Stimulated activated CD8-positive, alpha-beta memory T cell treated with anti-CD3 and anti-CD28 coated beads, Interleukin-12 subunit alpha, Interleukin-12 subunit beta, amount 100 ng/mL, for 24 hours (primary cell): ENCODE data around the gene UIMC1.

Experiments used
- DNase-seq: peaks from one replicate; pipeline ENCODE4 v3.0.0-alpha.2; 2020; ENCODE audit errors: extremely low read depth

UIMC1 gene

GRCh38 chr5:176954050-176954449 lies 52.5 kb downstream of the UIMC1 start:
- no peak for DNase-seq

- DNase-seq, result no peak
Observed at GRCh38 chr5:176952531-176953193, 53.9 kb downstream of the UIMC1 start.

DNA sequence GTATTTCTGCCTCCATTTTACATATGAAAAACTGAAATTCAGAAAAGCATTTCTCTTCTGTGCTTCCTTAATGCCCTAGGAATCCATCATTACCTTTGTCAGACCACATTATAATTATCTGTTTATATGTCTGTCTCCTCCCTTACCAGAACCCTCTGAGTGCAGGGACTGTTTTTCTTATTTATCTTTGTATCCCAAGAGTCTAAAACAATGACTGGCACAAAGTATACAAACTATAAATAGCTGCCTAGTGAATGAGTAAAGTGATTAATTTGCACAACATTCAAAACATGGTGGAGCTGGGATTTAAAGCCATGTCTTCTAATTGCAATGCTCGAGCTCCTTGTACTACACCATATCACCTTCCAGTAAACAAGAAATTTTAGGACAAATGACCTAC lies 58.1 kb downstream of the UIMC1 start:
- DNase-seq, result no peak

DNA sequence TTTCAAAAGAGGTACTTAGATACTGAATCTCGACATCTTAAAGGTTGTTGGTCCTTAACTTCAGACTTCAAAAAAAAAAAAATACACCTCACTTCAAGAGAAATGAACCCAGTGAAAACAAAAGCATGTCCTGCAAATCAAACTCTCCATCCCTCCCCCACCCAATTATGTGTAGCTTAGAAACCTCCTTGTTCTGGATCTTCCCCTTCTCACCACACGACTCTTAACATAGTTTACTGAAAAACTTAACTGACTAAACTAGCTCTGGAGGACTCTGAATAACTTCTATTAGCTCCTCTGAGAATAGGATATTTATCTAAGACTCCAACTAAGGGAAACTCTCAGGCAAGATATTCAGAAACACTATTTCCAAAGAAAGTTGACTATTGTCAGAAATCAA lies 58.7 kb downstream of the UIMC1 start:
- DNase-seq, result no peak

DNA sequence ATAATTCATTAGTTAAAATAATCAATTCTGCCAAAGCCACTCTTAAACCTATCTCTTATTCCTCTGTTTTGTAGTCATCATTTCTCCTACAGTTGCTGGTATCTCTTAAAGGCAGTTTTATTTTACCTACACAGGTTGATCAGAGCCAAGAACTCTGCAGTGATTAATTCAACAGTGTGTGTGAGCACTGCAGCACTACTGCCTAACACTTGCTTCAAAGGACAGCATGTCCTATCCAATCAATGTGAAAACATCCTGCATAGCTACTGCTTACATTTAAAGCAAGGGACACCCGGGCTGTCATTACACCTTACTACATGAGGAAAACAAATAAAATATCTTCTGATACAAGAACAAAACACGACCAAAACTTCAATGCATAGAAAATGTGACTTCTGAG lies 62.3 kb downstream of the UIMC1 start:
- DNase-seq, result no peak

DNA sequence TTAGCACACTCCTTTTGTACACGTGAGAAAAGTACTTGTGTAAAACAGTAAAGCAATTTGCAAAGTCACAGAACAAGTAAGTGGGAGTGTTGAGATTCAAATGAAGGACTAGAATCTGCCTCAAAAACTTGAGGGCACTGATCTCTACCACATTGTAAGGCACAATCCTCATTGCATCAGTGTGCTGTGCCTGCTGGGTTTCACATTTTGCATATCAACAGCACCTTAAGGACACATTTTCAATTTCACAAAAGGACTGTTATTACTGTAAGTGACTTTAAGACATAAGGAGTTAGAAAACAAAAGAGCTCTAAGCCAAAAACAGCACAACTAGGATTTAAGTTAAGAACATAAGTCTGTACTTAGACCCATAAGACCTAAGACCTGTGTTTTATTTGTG lies 62.8 kb downstream of the UIMC1 start:
- DNase-seq, result no peak

DNA sequence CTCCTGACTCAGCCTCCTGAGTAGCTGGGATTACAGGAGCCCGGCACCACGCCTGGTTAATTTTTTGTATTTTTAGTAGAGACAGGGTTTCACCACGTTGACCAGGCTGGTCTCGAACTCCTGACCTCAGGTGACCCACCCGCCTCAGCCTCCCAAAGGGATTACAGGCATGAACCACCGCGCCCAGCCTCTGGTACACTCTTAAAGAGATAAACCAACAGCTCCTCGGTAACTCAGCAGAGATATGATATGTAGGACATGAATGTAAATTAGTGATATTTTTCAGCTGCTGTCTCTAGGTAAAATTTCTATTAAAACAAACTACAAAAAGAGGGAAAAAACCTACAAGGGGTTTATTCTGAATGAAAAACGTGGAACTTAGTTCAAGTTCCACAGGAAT lies 64.6 kb downstream of the UIMC1 start:
- DNase-seq, result no peak

GRCh38 chr5:176938472-176938871 lies 68.1 kb downstream of the UIMC1 start:
- DNase-seq, result no peak

DNA sequence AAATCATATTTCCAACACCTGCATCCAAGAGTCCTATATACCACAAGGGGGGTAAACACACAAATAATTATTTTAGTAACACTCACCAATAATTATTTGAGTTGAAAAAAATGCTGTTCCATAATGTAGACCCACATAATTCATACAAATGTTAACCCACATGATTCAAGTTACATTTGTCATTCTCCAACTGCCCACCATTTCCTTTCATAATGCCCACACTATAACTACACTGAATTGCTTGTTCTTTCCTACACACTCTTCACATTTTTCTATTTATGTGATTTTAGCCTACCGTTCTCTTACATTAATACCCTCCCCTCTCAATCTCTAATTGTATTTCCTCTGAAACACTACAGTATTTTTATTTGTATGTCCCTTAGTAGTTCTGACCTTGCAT lies 71.6 kb downstream of the UIMC1 start:
- DNase-seq, result no peak

DNA sequence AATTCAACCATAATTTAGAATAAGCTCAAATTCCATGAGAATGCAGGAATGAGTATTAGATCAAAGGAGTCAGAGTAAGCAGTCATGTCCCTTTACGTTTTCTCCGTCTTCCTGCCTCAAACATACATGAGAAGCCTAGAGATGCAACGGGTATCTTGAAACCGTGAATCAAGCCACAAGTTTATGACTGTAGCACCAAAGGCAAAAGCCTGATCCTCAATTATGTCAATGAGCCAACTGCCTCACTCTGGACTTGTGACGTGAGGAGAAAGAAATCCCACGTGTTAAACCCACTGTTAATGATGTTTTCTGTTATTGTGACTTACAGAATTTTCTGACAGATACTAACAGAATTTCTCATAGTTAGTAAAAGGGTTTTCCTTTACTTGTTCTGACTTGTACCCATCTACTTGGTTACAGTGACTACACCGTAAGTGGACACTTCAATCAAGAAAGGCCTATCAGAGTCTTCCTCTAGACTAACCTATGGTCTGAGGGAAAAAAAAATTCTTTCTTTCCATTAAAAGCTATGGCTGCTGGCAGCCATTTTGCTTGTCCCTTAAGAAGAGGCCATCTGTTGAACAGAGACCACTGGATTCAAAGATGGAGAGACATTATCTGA lies 72.2 kb downstream of the UIMC1 start:
- no peak for DNase-seq

GRCh38 chr5:176929654-176930053 lies 76.9 kb downstream of the UIMC1 start:
- DNase-seq, result no peak

GRCh38 chr5:176927562-176927961 lies 79.0 kb downstream of the UIMC1 start:
- no peak for DNase-seq

DNA sequence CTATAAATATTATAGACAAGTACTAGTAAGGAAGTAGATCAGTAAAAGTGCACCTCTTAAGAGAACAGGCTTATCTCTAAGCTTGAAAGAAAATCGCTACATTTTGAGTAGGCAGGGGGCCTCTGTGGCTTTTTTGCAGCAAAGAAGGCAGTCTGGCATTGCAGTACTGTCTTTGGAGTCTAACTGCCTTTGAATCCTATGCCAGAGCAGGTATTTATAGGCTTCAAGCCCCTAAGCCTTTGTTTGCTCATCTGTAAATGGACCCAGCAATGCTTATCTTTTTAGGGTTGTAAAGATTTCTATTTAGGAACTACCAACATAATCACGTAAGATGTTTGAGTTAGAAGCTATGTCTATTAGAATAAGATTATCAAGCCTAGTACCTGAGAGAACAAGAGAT lies 83.8 kb downstream of the UIMC1 start:
- DNase-seq, result no peak

GRCh38 chr5:176921714-176922113 lies 84.9 kb downstream of the UIMC1 start:
- DNase-seq, result no peak

DNA sequence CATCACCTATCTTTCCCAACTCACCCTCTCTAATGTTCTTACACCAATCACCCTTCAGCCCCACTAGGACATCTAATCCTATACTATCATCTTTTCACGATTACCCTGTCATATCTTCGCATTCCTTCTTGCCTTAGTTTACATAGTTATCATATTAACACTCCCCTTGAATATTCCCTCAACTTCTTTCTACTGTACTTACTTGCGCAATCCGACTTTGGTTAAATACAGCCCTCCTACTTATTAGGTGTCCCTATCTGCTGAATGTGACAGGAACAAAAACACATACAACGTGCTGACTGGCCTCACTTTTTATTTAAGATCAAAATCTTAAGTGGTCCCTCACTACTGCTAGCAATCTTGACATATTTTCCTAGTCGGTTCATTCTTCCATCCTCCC lies 88.0 kb downstream of the UIMC1 start:
- DNase-seq, result no peak

DNA sequence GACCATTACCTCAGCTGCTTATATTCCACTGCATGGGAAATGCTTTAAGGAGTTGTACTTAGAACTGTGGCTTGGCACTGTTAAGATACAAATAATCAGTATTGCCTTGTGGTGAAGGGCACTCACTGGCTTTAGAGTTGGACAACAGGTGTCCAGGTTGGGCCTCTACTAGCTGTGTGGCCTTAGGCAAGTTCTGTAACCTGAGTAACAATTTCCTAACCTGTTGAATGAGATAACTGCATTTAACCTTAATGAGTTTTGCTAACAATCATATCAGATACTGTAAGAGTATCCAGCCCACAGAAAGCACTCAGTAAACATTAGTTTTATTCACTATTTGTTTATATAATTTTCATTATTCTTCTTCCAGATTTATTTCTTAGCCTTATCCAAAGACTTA lies 90.2 kb downstream of the UIMC1 start:
- no peak for DNase-seq

GRCh38 chr5:176915906-176916305 lies 90.7 kb downstream of the UIMC1 start:
- no peak for DNase-seq

- DNase-seq, result no peak
Observed at GRCh38 chr5:176912115-176912514, 94.5 kb downstream of the UIMC1 start.

DNA sequence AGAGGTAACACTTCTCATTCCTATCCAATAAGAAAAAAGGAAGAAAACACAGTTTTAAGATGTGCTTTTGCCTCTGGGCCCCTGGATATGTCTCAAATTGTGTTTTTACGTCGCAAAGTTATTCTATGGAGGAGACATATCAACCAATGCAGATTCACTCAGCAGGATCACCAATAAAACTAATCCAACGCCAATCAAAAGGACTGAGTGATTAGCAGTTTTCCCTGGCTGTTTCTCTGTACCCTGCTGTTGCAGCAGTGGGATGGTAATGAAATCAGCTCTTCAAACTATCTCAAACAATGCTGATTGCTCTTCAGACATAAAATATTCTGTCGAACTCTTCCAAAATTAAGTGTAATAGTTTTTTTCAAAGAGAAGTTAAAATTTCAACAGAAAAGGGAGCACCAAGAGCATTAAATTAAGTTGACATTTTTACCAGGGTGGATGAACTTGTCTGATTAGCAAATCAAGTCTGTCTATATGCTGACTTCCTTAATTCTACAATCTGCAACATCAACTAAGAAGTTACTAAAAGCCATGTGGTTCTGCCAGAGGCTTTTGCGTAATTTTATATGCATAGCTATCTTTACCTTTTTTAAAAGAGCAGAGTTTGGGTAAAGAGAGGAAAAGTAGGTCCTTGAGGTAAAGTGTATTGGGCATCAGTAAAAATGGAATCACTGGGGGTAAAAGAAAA lies 97.8 kb downstream of the UIMC1 start:
- no peak for DNase-seq

DNA sequence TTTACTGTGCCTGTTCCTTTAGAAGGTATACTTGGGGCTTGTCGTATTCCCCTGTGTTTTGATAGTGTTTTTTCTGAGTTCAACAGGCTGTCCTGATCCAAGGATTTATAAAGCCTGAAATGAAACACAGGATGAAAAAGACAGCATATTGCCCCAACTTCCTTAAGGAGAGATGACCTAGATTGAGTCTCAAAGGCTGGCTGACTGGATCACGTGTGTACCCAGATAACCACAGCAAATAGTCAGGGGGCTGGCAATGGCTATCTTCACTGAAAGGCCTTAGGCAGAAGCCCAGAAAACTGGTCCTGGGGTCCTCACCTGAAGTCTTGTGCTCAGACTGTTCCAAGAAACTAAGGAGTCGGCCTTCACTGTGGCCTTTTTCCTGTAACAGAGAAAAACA lies 99.8 kb downstream of the UIMC1 start:
- DNase-seq, result no peak

DNA sequence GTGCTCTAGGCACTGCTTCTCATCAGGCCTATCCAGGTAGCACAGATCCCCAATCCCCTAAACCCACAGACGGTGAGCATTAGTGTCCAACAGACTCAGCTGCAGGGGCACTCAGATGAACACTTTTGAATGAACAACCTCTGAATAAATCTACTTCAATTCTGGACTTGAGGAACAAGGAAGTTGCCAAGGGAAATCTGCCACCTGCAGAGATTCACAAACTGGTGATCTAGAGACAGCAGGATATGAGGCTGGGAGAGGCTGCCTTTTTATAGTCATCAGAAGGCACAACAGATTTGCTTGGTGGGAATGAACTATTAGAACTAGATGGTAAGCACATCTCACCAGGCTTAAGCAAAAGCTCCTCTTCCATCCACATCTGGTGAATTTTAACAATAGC lies 100.5 kb downstream of the UIMC1 start:
- DNase-seq, result no peak

GRCh38 chr5:176904276-176904675 lies 102.3 kb downstream of the UIMC1 start:
- no peak for DNase-seq

DNA sequence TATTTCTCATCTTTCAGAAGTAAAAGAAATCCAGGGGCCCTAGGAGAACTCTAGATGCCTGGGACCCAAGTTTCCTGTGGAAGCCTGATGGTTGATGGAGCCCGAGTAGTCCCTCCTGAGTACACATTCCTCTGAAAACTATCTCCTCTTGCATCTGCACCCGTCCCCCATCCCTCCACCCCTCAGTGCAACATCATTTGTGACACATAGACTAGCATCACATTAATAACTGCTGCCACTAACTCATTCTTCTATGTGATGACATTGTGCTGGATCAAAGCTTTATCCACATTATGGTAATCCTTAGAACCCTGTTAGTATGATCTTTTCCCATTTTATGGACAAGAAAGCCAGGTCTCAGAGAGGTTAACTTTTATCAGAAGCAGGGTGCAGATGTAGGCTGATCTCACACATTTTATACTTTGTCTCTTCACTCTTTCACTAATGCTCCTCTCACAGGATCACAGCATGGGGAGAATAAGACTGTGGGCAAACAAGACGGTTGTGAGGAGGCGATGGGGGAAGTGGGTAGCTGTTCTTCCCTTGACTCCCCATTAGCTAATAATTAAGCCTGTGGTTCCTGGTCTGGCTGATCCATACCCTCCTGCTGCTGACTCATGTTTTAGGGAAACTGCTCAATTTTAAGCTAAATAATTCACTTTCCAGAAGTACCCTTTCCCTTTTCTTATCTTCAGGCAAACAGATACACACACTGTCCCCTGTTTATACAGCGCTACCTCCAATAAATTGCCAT lies 103.5 kb downstream of the UIMC1 start:
- no peak for DNase-seq
